Panc1 (cell line): ENCODE results near the gene FBLN2. TPM values are rescaled to one million over a fixed set of nuclear protein-coding genes. Genes with fewer than 3 reads are reported as not detected.

Experiments used
- ATAC-seq: fragments of 200-7000 bp; cut with Tn5 transposase; 2 replicates; pipeline ENCODE4 v1.9.1; 2020; ENCODE audit warnings: mild to moderate bottlenecking, moderate library complexity
- BruUV-seq: library from RNA; stranded (reverse); fragments of 400-500 nt; replicated peaks from 2 replicates; lab custom pipeline; 2021; lab: Mats Ljungman, UMichigan
- CTCF ChIA-PET: fragments of 300-600 bp; sonication (Branson Sonifier 250); formaldehyde crosslinking; loops from one replicate; lab custom pipeline; 2022; ENCODE audit warnings: antibody characterized with exemption; lab: Charles Lee
- POLR2A ChIA-PET: fragments of 300-600 bp; sonication (Branson Sonifier 250); formaldehyde crosslinking; loops from one replicate; lab custom pipeline; 2022; ENCODE audit warnings: antibody characterized with exemption; lab: Charles Lee
- DNase-seq: peaks from one replicate; pipeline ENCODE4 v3.0.0-alpha.2; 2010; ENCODE audit warnings: low read depth, low spot score
- H3K27ac ChIP-seq: 2 replicates; pipeline ENCODE4 v1.5.1; 2011; ENCODE audit warnings: mild to moderate bottlenecking, low read length, inconsistent platforms
- H3K27me3 ChIP-seq: fragments of 200-500 bp; sonication (Bioruptor generic); 2 replicates; pipeline ENCODE4 v1.6.0; 2014; ENCODE audit warnings: low read length, inconsistent platforms; ENCODE audit not compliant: control insufficient read depth, insufficient read depth
- H3K36me3 ChIP-seq: fragments of 200-500 bp; sonication (Bioruptor generic); 2 replicates; pipeline ENCODE4 v1.5.1; 2014; ENCODE audit warnings: inconsistent platforms, mild to moderate bottlenecking, low read length, moderate library complexity; ENCODE audit not compliant: control insufficient read depth, insufficient read depth
- H3K4me1 ChIP-seq: 2 replicates; pipeline ENCODE4 v1.5.1; 2011; ENCODE audit warnings: inconsistent platforms, mild to moderate bottlenecking, low read length, moderate library complexity; ENCODE audit not compliant: control insufficient read depth, insufficient read depth
- H3K4me3 ChIP-seq, 2 experiments: 2 replicates each; pipeline ENCODE4 v1.5.1; 2011 to 2012; ENCODE audit warnings: low read depth in 2 of 2, low read length in 2 of 2, mild to moderate bottlenecking in 2 of 2, inconsistent platforms in 1 of 2, moderate library complexity in 1 of 2
- H3K9me3 ChIP-seq: fragments of 200-500 bp; sonication (Bioruptor generic); 2 replicates; pipeline ENCODE4 v1.5.1; 2014; ENCODE audit warnings: low read depth, mild to moderate bottlenecking, inconsistent platforms, low read length, moderate library complexity; ENCODE audit not compliant: control insufficient read depth, insufficient read depth
- POLR2AphosphoS5 ChIP-seq: IDR thresholded peaks from 2 replicates; pipeline ENCODE4 v1.6.1; 2012; ENCODE audit warnings: mild to moderate bottlenecking, low read depth, low read length, moderate library complexity
- REST ChIP-seq, 2 experiments: IDR thresholded peaks; 2 replicates each; pipeline ENCODE4 v1.6.1; 2011 to 2012; ENCODE audit warnings: low read depth in 2 of 2, control low read depth in 1 of 2, low read length in 1 of 2, mild to moderate bottlenecking in 1 of 2, moderate library complexity in 1 of 2; ENCODE audit not compliant: insufficient read depth in 1 of 2
- SIN3A ChIP-seq: IDR thresholded peaks from 2 replicates; pipeline ENCODE4 v1.6.1; 2012; ENCODE audit warnings: low read depth, mild to moderate bottlenecking, low read length, moderate library complexity, borderline replicate concordance; ENCODE audit not compliant: insufficient read depth
- TCF7L2 ChIP-seq: IDR thresholded peaks from 2 replicates; pipeline ENCODE4 v1.6.1; 2011; ENCODE audit warnings: mild to moderate bottlenecking, low read depth, low read length, inconsistent platforms
- in situ Hi-C: cut with HindIII; loops from 2 replicates; pipeline ENCODE4 v1.10.0; 2016; ENCODE audit warnings: low sequenced_read_pairs, low pct_unique_long_range_greater_than_20kb
- intact Hi-C: fragments of 100-400 bp; cut with micrococcal nuclease; formaldehyde crosslinking; loops from one replicate; pipeline ENCODE4 v1.10.0; 2022; ENCODE audit not compliant: unreplicated experiment
- total RNA-seq: library from RNA; stranded (reverse); gene quantifications from one replicate; pipeline ENCODE4 v1.2.1, GENCODE V29; 2021; ENCODE audit not compliant: unreplicated experiment
- TF ChIP-seq, protein P1 (sequence below): fragments of 450-650 bp; IDR thresholded peaks from 2 replicates; pipeline ENCODE4 v1.5.1; 2017; ENCODE audit warnings: mild to moderate bottlenecking

The FBLN2 gene
- total RNA-seq, 1 experiment from 2014 or later = 0.44 TPM

GRCh38 chr3:13584901-13585300 is 36.0 kb downstream of the FBLN2 start:
- in situ Hi-C loops = no loop called here
- CTCF ChIA-PET = no interaction called here

DNA sequence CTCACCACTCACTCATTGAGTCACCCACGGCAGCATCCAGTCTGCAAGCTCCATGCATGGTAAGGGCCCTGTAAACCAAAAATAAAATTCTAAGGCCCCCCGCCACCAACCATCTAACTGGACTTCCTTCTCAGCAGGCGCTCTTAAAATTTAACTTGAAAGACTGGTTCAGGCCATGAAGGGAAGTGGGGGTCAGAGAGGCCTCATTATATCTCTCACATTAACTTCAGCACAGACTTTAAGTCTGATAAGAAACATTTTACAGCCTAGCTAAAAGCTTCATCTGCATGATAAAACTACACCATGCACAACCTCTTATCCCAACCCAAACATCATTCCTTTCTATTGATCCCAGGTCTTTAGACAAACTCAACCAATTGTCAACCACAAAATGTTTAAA is 38.5 kb downstream of the FBLN2 start:
- H3K4me1 ChIP-seq = no peaks in the 10 kb centered on the region
- no TSS peak for BruUV-seq
- ATAC-seq (no peak), DNase-seq (no peak)
- H3K4me3 ChIP-seq = no peak overlapping the region
- no peaks in the 10 kb centered on the region for H3K36me3 ChIP-seq
- in situ Hi-C loops = no loop called here
- no peaks in the 10 kb centered on the region for H3K9me3 ChIP-seq
- H3K27ac ChIP-seq = no peak overlapping the region
- CTCF ChIA-PET = no interaction called here
- POLR2A ChIA-PET = interaction anchor here (0.6 kb wide), 1 partner anchor 13 kb away, joined by 3 read pairs; no protein-coding TSS in a partner anchor
- intact Hi-C loops = no loop called here
- no peaks in the 10 kb centered on the region for H3K27me3 ChIP-seq
- TF ChIP-seq SIN3A (no peak), POLR2AphosphoS5 (no peak), TCF7L2 (no peak), REST (IDR thresholded peaks at IDR 0.05; ENCODE audit: insufficient read depth in 1 of 2, low read depth in 2 of 2, low read length in 1 of 2) (no peak)
- TF ChIP-seq, protein P1, sequence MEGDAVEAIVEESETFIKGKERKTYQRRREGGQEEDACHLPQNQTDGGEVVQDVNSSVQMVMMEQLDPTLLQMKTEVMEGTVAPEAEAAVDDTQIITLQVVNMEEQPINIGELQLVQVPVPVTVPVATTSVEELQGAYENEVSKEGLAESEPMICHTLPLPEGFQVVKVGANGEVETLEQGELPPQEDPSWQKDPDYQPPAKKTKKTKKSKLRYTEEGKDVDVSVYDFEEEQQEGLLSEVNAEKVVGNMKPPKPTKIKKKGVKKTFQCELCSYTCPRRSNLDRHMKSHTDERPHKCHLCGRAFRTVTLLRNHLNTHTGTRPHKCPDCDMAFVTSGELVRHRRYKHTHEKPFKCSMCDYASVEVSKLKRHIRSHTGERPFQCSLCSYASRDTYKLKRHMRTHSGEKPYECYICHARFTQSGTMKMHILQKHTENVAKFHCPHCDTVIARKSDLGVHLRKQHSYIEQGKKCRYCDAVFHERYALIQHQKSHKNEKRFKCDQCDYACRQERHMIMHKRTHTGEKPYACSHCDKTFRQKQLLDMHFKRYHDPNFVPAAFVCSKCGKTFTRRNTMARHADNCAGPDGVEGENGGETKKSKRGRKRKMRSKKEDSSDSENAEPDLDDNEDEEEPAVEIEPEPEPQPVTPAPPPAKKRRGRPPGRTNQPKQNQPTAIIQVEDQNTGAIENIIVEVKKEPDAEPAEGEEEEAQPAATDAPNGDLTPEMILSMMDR = no peak

More at GRCh38 chr3:13584901-13585300, 36.0 kb downstream of the FBLN2 start:
- Histone ChIP-seq H3K36me3 (no peaks in the 10 kb centered on the region), H3K4me1 (no peaks in the 10 kb centered on the region), H3K4me3 (no peak overlapping the region), H3K27ac (no peak overlapping the region), H3K27me3 (no peaks in the 10 kb centered on the region), H3K9me3 (no peaks in the 10 kb centered on the region)
- POLR2A ChIA-PET = no interaction called here
- intact Hi-C loops = no loop called here
- DNase-seq = no peak
- ATAC-seq = no peak
- no peak for TF ChIP-seq TCF7L2
- TF ChIP-seq, protein P1 = no peak
- no peak for TF ChIP-seq POLR2AphosphoS5
- no peak for TF ChIP-seq REST (IDR thresholded peaks at IDR 0.05; ENCODE audit: insufficient read depth in 1 of 2, low read depth in 2 of 2, low read length in 1 of 2)
- no peak for TF ChIP-seq SIN3A
- BruUV-seq = no TSS peak
